ENCODE data around the gene ANKRD10.
"Not testable (repeated sequence)": the region's sequence is repeated elsewhere in the genome, so short reads cannot be mapped to it uniquely, and the experiment has no call there.

Gene ANKRD10

DNA sequence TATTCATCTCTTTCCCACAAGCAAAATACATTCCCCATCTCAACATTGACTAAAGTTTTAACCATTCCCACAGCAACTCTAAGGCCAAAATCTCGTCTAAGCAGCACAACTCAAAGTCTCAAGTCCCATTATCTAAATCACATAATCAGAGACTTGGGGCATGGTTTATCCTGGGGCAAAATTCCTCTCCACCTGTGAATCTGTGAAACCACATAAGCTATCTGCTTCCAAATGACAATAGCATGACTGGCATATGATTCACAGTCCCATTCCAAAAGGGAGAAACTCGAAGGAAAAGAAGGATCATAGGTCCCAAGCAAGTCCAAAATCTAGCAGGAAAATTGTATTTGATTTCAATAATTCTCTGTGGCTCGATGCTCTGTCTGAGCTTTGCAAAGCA is 73.0 kb downstream of the ANKRD10 start:
- DNase-seq (ENCODE audit: low read depth) = no peak
- H3K4me3 ChIP-seq (ENCODE audit: low read length) = no peak overlapping the region
- TF ChIP-seq CTCF (conservative IDR thresholded peaks at IDR 0.05; ENCODE audit: low read length) = no peak

DNA sequence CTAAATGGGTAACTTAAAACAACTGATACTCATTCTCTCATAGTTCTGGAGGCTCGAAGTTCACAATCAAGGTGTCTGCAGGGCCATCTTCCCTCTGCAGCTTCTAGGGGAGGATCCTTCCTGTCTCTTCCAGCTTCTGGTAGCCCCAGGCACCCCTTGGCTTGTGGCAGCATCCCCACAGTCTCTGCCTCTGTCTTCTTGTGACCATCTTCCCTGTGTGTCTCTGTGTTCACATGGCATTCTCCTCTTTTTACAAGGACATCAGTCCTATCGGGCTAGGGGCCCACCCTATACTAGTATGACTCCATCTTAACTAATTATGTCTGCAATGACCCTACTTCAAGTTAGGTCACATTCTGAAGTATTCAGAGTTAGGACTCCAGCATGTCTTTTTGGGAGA is 73.5 kb downstream of the ANKRD10 start:
- no peak for DNase-seq (ENCODE audit: low read depth)
- H3K4me3 ChIP-seq (ENCODE audit: low read length) = no peak overlapping the region
- no peak for TF ChIP-seq CTCF (conservative IDR thresholded peaks at IDR 0.05; ENCODE audit: low read length)

GRCh38 chr13:110838867-110839538 is 75.9 kb downstream of the ANKRD10 start:
- no peak for TF ChIP-seq CTCF (conservative IDR thresholded peaks at IDR 0.05; ENCODE audit: low read length)
- no peak overlapping the region for H3K4me3 ChIP-seq (ENCODE audit: low read length)
- DNase-seq (ENCODE audit: low read depth) = no peak

- no peak overlapping the region for H3K4me3 ChIP-seq (ENCODE audit: low read length)
- no peak for TF ChIP-seq CTCF (conservative IDR thresholded peaks at IDR 0.05; ENCODE audit: low read length)
- DNase-seq (ENCODE audit: low read depth) = no peak
Observed at GRCh38 chr13:110838116-110838515, 76.8 kb downstream of the ANKRD10 start.

DNA sequence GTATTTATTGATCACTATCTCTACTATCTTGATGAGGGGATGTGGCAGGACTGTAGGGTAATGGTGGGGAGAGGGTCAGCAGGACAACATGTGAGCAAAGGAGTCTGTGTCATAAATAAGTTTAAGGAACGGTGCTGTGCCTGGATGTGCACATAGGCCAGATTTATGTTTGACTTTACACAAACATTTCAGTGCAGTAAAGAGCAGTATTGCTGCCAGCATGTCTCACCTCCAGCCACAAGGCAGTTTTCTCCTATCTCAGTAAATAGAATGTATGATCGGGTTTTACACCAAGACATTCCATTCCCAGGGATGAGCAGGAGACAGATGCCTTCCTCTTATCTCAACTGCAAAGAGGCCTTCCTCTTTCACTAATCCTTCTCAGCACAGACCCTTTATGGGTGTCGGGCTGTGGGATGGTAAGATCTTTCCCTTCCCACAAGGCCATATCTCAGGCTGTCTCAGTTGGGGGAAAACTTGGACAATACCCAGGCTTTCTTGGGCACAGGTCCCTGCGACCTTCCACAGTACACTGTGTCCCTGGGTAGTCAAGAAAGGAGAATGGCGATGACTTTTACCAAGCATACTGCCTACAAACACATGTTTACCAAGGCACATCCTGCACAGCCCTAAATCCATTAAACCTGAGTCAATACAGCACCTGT is 77.3 kb downstream of the ANKRD10 start:
- H3K4me3 ChIP-seq (ENCODE audit: low read length); DNase-seq (ENCODE audit: low read depth): not testable (repeated sequence)

GRCh38 chr13:110836605-110836903 is 78.3 kb downstream of the ANKRD10 start:
- no peak for TF ChIP-seq CTCF (conservative IDR thresholded peaks at IDR 0.05; ENCODE audit: low read length)
- no peak for DNase-seq (ENCODE audit: low read depth)

GRCh38 chr13:110835721-110836604 is 78.9 kb downstream of the ANKRD10 start:
- DNase-seq (ENCODE audit: low read depth) = no peak
- H3K4me3 ChIP-seq (ENCODE audit: low read length) = no peak overlapping the region
- no peak for TF ChIP-seq CTCF (conservative IDR thresholded peaks at IDR 0.05; ENCODE audit: low read length)

More at GRCh38 chr13:110836605-110836903, 78.3 kb downstream of the ANKRD10 start:
- H3K4me3 ChIP-seq (ENCODE audit: low read length) = no peak overlapping the region
